GM23248 (cell line): ENCODE data around the gene ANXA3. TPM values are rescaled to one million over a fixed set of nuclear protein-coding genes. Genes with fewer than 3 reads are reported as not detected.
A peak's percentile ranks its signal among the peaks of the same experiment; 100 is the strongest.

Experiments used
- DNase-seq: peaks from one replicate; pipeline ENCODE4 v3.0.0-alpha.2; 2015
- H2AFZ ChIP-seq: fragments of 200-600 bp; sonication (generic); 2 replicates; pipeline ENCODE4 v1.6.1; 2016; ENCODE audit warnings: antibody characterized with exemption
- H3F3A ChIP-seq: fragments of 200-600 bp; sonication (generic); 2 replicates; pipeline ENCODE4 v1.6.1; 2016; ENCODE audit warnings: mild to moderate bottlenecking, antibody characterized with exemption, mixed run types; ENCODE audit not compliant: insufficient read depth
- H3K27ac ChIP-seq: fragments of 200-600 bp; sonication (generic); 2 replicates; pipeline ENCODE4 v1.5.1; 2016; ENCODE audit warnings: mild to moderate bottlenecking
- H3K27me3 ChIP-seq: fragments of 200-600 bp; sonication (generic); replicated peaks from 2 replicates; pipeline ENCODE4 v1.6.1; 2016; ENCODE audit warnings: mild to moderate bottlenecking; ENCODE audit not compliant: insufficient read depth
- H3K36me3 ChIP-seq: fragments of 200-600 bp; sonication (generic); 2 replicates; pipeline ENCODE4 v1.6.1; 2016; ENCODE audit warnings: low read depth, mild to moderate bottlenecking
- H3K4me1 ChIP-seq: fragments of 200-600 bp; sonication (generic); 2 replicates; pipeline ENCODE4 v1.6.1; 2016; ENCODE audit warnings: mild to moderate bottlenecking; ENCODE audit not compliant: insufficient read depth
- H3K4me2 ChIP-seq: fragments of 200-600 bp; sonication (generic); one replicate; pipeline ENCODE4 v1.6.1; 2016; ENCODE audit warnings: mild to moderate bottlenecking; ENCODE audit not compliant: unreplicated experiment
- H3K4me3 ChIP-seq: fragments of 200-600 bp; sonication (generic); 2 replicates; pipeline ENCODE4 v1.5.1; 2016; ENCODE audit warnings: mild to moderate bottlenecking
- H3K79me2 ChIP-seq: fragments of 200-600 bp; sonication (generic); 2 replicates; pipeline ENCODE4 v1.6.1; 2016; ENCODE audit warnings: mild to moderate bottlenecking; ENCODE audit not compliant: insufficient read depth
- H3K9ac ChIP-seq: fragments of 200-600 bp; sonication (generic); 2 replicates; pipeline ENCODE4 v1.6.1; 2016; ENCODE audit warnings: mild to moderate bottlenecking
- H3K9me2 ChIP-seq: fragments of 200-600 bp; sonication (generic); 2 replicates; pipeline ENCODE4 v1.6.1; 2016; ENCODE audit warnings: mixed run types, mild to moderate bottlenecking, moderate library complexity; ENCODE audit not compliant: insufficient read depth
- H3K9me3 ChIP-seq: fragments of 200-600 bp; sonication (generic); one replicate; pipeline ENCODE4 v1.6.1; 2017; ENCODE audit warnings: low read depth
- H4K20me1 ChIP-seq: fragments of 200-600 bp; sonication (generic); 2 replicates; pipeline ENCODE4 v1.6.0; 2016; ENCODE audit not compliant: insufficient read depth
- EZH2 ChIP-seq: fragments of 200-600 bp; sonication (generic); IDR thresholded peaks from 2 replicates; pipeline ENCODE4 v1.6.1; 2018; ENCODE audit warnings: antibody characterized with exemption, mild to moderate bottlenecking; ENCODE audit not compliant: insufficient read depth, poor library complexity, severe bottlenecking
- EZH2phosphoT487 ChIP-seq: fragments of 200-600 bp; sonication (generic); IDR thresholded peaks from 2 replicates; pipeline ENCODE4 v1.6.1; 2018; ENCODE audit warnings: antibody characterized with exemption, moderate library complexity, mild to moderate bottlenecking, low read depth; ENCODE audit not compliant: insufficient read depth
- WGBS, 2 experiments: methylation state at CpG; one replicate each; pipeline ENCODE4 v1.1.6; 2015 to 2017; ENCODE audit warnings: low lambda C conversion rate in 2 of 2, low coverage in 1 of 2; ENCODE audit errors: missing lambda C conversion rate in 2 of 2; 5-methylcytosine and 5-hydroxymethylcytosine counted together
- in situ Hi-C: fragments of 300-500 bp; cut with MboI; formaldehyde crosslinking; loops from 2 replicates; pipeline ENCODE4 v1.15.0; 2020
- polyA plus RNA-seq: library from polyadenylated mRNA; unstranded; fragments of >200 nt; fragmentation: Nextera tagmentation; extraction: Ambion mirVana; gene quantifications from 2 replicates; pipeline ENCODE4 v1.2.1, GENCODE V29; 2016
- total RNA-seq: library from RNA; depleted of rRNA; stranded (reverse); fragments of >200 nt; shearing (Covaris generic); gene quantifications from 2 replicates; pipeline ENCODE4 v1.2.3, GENCODE V29; 2014

Gene ANXA3
- total and polyA plus RNA-seq, 2 experiments from 2014 or later, result 2.8 to 3.6 TPM

- no peaks in the 10 kb centered on the region for H4K20me1 ChIP-seq
- H3K79me2 ChIP-seq, result no peaks in the 10 kb centered on the region
- peak overlapping the region; percentile 58 for H3K4me3 ChIP-seq
- no peaks in the 10 kb centered on the region for H3K27me3 ChIP-seq
- no peaks in the 10 kb centered on the region for H3K9me3 ChIP-seq
- peak overlapping the region; percentile 74 for H2AFZ ChIP-seq
- H3K36me3 ChIP-seq, result no peaks in the 10 kb centered on the region
- peaks cover 43% of the 10 kb centered on the region for H3K4me1 ChIP-seq
- peak overlapping the region; percentile 94 for H3K27ac ChIP-seq
- H3K9ac ChIP-seq, result peak overlapping the region; percentile 76
- H3F3A ChIP-seq, result peaks cover 43% of the 10 kb centered on the region
- 11 to 13% methylated on average over 10 of the region's 10 CpGs for WGBS, 2 experiments
- TF ChIP-seq EZH2 (no peak), EZH2phosphoT487 (no peak)
- in situ Hi-C loops, result no loop called here
- no peaks in the 10 kb centered on the region for H3K9me2 ChIP-seq
- H3K4me2 ChIP-seq, result peak overlapping the region; percentile 87
- DNase-seq, result peak; percentile 95
Observed at GRCh38 chr4:78645853-78646757, 94.5 kb downstream of the ANXA3 start.

DNA sequence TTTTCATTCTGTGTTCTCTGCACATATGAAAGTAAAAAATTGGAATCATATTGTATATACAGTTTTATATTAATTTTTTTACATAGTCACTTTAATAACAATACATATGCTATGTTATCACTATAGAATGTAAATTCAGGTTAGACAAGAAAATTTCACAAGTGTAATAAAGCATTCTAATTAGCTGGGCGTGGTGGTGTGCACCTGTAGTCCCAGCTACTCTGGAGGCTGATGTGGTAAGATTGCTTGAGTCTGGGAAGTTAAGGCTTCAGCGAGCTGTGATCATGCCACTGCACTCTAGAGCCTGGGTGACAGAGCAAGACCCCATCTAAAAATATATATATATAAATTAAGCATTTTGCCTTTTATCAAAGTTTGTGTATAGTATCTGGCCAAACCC is 95.7 kb downstream of the ANXA3 start:
- in situ Hi-C loops, result no loop called here
- Histone ChIP-seq H3K36me3 (no peaks in the 10 kb centered on the region), H3F3A (peaks cover 55% of the 10 kb centered on the region), H3K9ac (no peak overlapping the region), H3K27me3 (no peaks in the 10 kb centered on the region), H3K4me1 (peaks cover 55% of the 10 kb centered on the region), H4K20me1 (no peaks in the 10 kb centered on the region), H3K9me2 (no peaks in the 10 kb centered on the region), H3K9me3 (no peaks in the 10 kb centered on the region), H3K4me3 (no peak overlapping the region), H2AFZ (no peak overlapping the region), H3K27ac (no peak overlapping the region), H3K4me2 (no peak overlapping the region), H3K79me2 (no peaks in the 10 kb centered on the region)
- 81 to 86% methylated on average over 2 of the region's 2 CpGs for WGBS, 2 experiments
- TF ChIP-seq EZH2 (no peak), EZH2phosphoT487 (no peak)
- no peak for DNase-seq

DNA sequence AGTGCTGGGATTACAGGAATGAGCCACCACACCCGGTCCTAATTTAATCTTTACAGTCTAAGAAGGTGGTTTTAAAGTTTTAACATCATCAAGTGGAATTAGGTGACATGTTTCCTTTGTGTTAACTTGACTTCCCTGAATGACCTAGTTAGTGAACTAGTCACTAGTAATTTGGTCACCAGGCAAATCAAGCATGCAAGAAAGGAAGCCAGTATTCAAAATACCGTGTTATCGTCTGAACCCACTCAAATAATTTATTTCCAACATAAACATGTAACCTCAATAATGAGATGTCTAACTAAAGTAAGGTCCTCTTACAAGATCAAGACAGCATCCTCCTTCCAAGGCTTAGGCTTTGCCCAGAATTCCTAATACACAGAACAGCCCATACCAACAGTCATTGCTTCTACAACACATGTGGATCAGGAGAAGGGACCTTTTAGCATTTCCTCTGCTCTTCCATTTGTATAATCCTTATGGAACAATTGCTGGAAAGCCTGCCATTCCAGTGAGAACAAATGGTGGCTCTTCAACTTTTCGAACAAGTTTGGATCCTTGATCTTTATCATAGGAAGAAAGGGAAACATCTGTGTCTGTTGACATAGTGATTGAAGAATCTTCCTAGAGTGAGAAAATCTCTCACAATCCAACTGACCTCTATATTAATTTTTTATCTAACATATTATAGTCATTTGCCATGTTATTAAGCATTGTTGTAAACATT is 97.2 kb downstream of the ANXA3 start:
- TF ChIP-seq EZH2phosphoT487 (no peak), EZH2 (no peak)
- Histone ChIP-seq H3K36me3 (no peaks in the 10 kb centered on the region), H3K9ac (no peak overlapping the region), H3K79me2 (no peaks in the 10 kb centered on the region), H3K4me3 (no peak overlapping the region), H3K27me3 (no peaks in the 10 kb centered on the region), H3K4me2 (no peak overlapping the region), H3F3A (peaks cover 63% of the 10 kb centered on the region), H2AFZ (no peak overlapping the region), H4K20me1 (no peaks in the 10 kb centered on the region), H3K9me3 (no peaks in the 10 kb centered on the region), H3K9me2 (no peaks in the 10 kb centered on the region), H3K4me1 (peaks cover 70% of the 10 kb centered on the region), H3K27ac (no peak overlapping the region)
- in situ Hi-C loops, result no loop called here
- DNase-seq, result no peak
- WGBS, 2 experiments, result 86 to 90% methylated on average over 4 of the region's 4 CpGs
